OCI-LY7 (cell line): Measurements from ENCODE around the gene LCOR. TPM values are rescaled to one million over a fixed set of nuclear protein-coding genes. Genes with fewer than 3 reads are reported as not detected.
A peak's percentile ranks its signal among the peaks of the same experiment; 100 is the strongest.

Source experiments
- BruUV-seq: library from RNA; stranded (reverse); fragments of 400-500 nt; replicated peaks from 2 replicates; lab custom pipeline; 2021; lab: Mats Ljungman, UMichigan
- CTCF ChIA-PET: fragments of 300-600 bp; sonication (Branson Sonifier 250); formaldehyde crosslinking; loops from one replicate; lab custom pipeline; 2022; ENCODE audit warnings: antibody characterized with exemption; ENCODE audit not compliant: unreplicated experiment; lab: Charles Lee
- POLR2A ChIA-PET: fragments of 300-600 bp; sonication (Branson Sonifier 250); formaldehyde crosslinking; loops from one replicate; lab custom pipeline; 2022; ENCODE audit warnings: antibody characterized with exemption; lab: Charles Lee
- DNase-seq: peaks from one replicate; pipeline ENCODE4 v3.0.0-alpha.2; 2015; ENCODE audit warnings: low spot score
- H2AFZ ChIP-seq: fragments of 200-600 bp; sonication (generic), shearing (Covaris generic); 2 replicates; pipeline ENCODE4 v1.6.1; 2014; ENCODE audit warnings: mild to moderate bottlenecking, antibody characterized with exemption, low read length, moderate library complexity
- H3K27ac ChIP-seq: fragments of 200-600 bp; sonication (generic); 2 replicates; pipeline ENCODE4 v1.5.1; 2014; ENCODE audit warnings: mixed run types, low read depth, mild to moderate bottlenecking, moderate library complexity, low read length, inconsistent platforms; ENCODE audit not compliant: poor library complexity, severe bottlenecking
- H3K36me3 ChIP-seq: fragments of 200-600 bp; sonication (generic); 2 replicates; pipeline ENCODE4 v1.6.1; 2014; ENCODE audit warnings: mild to moderate bottlenecking, antibody characterized with exemption, low read length, moderate library complexity, mixed read lengths; ENCODE audit not compliant: insufficient read depth
- H3K4me1 ChIP-seq: fragments of 200-600 bp; sonication (generic); 2 replicates; pipeline ENCODE4 v1.5.1; 2014; ENCODE audit warnings: mild to moderate bottlenecking, low read length; ENCODE audit not compliant: insufficient read depth, poor library complexity, severe bottlenecking
- H3K4me2 ChIP-seq: fragments of 200-600 bp; sonication (generic); 2 replicates; pipeline ENCODE4 v1.6.1; 2014; ENCODE audit warnings: mild to moderate bottlenecking, low read length
- H3K4me3 ChIP-seq: fragments of 200-600 bp; sonication (generic); 2 replicates; pipeline ENCODE4 v1.5.1; 2014; ENCODE audit warnings: mild to moderate bottlenecking, low read depth, low read length; ENCODE audit not compliant: poor library complexity, severe bottlenecking
- H3K79me2 ChIP-seq: fragments of 200-600 bp; sonication (generic); 2 replicates; pipeline ENCODE4 v1.6.1; 2016; ENCODE audit warnings: low read depth, mild to moderate bottlenecking, low read length, moderate library complexity, mixed read lengths; ENCODE audit not compliant: insufficient read depth
- H3K9me2 ChIP-seq: fragments of 200-600 bp; sonication (generic); 2 replicates; pipeline ENCODE4 v1.6.1; 2016; ENCODE audit warnings: mild to moderate bottlenecking, low read length, mixed read lengths; ENCODE audit not compliant: insufficient read depth
- H3K9me3 ChIP-seq: fragments of 200-600 bp; sonication (generic); 2 replicates; pipeline ENCODE4 v1.6.1; 2014; ENCODE audit warnings: mild to moderate bottlenecking, mixed run types, low read length, mixed read lengths
- H4K20me1 ChIP-seq: fragments of 200-600 bp; sonication (generic); 2 replicates; pipeline ENCODE4 v1.6.1; 2014; ENCODE audit warnings: mild to moderate bottlenecking, antibody characterized with exemption, low read length, moderate library complexity, mixed read lengths; ENCODE audit not compliant: insufficient read depth
- EZH2phosphoT487 ChIP-seq: fragments of 200-600 bp; sonication (generic); IDR thresholded peaks from 2 replicates; pipeline ENCODE4 v1.6.1; 2018; ENCODE audit warnings: low read depth, borderline replicate concordance, mild to moderate bottlenecking, mixed run types, antibody characterized with exemption, low read length, moderate library complexity, mixed read lengths
- intact Hi-C: fragments of 100-400 bp; cut with micrococcal nuclease; formaldehyde crosslinking; loops from one replicate; pipeline ENCODE4 v1.10.0; 2022; ENCODE audit not compliant: unreplicated experiment
- total RNA-seq, 2 experiments: library from RNA; depleted of rRNA in 1 of 2; stranded (reverse); fragments of >200 nt in 1 of 2; shearing (Covaris generic) in 1 of 2; gene quantifications; 2 replicates each; pipeline ENCODE4 v1.2.3, GENCODE V29; 2014 to 2022
- TF ChIP-seq, protein P1 (sequence below): fragments of 200-600 bp; sonication (generic); conservative IDR thresholded peaks from 2 replicates; pipeline ENCODE4 v1.5.1; 2014; ENCODE audit warnings: mild to moderate bottlenecking, antibody characterized with exemption, low read length, moderate library complexity, mixed read lengths

Gene LCOR
- total RNA-seq, 2 experiments from 2014 or later, result 17.1 to 58.4 TPM

GRCh38 chr10:96992721-96993120 is 160.6 kb downstream of the LCOR start:
- H4K20me1 ChIP-seq, result no peaks in the 10 kb centered on the region
- intact Hi-C loops, result no loop called here
- H2AFZ ChIP-seq, result no peak overlapping the region
- no peak overlapping the region for H3K4me3 ChIP-seq
- H3K9me2 ChIP-seq, result no peaks in the 10 kb centered on the region
- CTCF ChIA-PET, result no interaction called here
- H3K4me2 ChIP-seq, result no peak overlapping the region
- H3K36me3 ChIP-seq, result no peaks in the 10 kb centered on the region
- no peaks in the 10 kb centered on the region for H3K9me3 ChIP-seq
- H3K4me1 ChIP-seq, result peaks cover 8% of the 10 kb centered on the region
- H3K27ac ChIP-seq, result no peak overlapping the region
- BruUV-seq, result no TSS peak
- TF ChIP-seq EZH2phosphoT487, result no peak
- TF ChIP-seq, protein P1, sequence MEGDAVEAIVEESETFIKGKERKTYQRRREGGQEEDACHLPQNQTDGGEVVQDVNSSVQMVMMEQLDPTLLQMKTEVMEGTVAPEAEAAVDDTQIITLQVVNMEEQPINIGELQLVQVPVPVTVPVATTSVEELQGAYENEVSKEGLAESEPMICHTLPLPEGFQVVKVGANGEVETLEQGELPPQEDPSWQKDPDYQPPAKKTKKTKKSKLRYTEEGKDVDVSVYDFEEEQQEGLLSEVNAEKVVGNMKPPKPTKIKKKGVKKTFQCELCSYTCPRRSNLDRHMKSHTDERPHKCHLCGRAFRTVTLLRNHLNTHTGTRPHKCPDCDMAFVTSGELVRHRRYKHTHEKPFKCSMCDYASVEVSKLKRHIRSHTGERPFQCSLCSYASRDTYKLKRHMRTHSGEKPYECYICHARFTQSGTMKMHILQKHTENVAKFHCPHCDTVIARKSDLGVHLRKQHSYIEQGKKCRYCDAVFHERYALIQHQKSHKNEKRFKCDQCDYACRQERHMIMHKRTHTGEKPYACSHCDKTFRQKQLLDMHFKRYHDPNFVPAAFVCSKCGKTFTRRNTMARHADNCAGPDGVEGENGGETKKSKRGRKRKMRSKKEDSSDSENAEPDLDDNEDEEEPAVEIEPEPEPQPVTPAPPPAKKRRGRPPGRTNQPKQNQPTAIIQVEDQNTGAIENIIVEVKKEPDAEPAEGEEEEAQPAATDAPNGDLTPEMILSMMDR, result no peak
- POLR2A ChIA-PET, result no interaction called here
- no peaks in the 10 kb centered on the region for H3K79me2 ChIP-seq
- peak; percentile 18 for DNase-seq

GRCh38 chr10:96995851-96996250 is 163.8 kb downstream of the LCOR start:
- H4K20me1 ChIP-seq, result no peaks in the 10 kb centered on the region
- no peak overlapping the region for H3K27ac ChIP-seq
- peaks cover 8% of the 10 kb centered on the region for H3K4me1 ChIP-seq
- CTCF ChIA-PET, result no interaction called here
- H3K9me2 ChIP-seq, result no peaks in the 10 kb centered on the region
- no peak for TF ChIP-seq EZH2phosphoT487
- TF ChIP-seq, protein P1, result no peak
- H3K79me2 ChIP-seq, result no peaks in the 10 kb centered on the region
- no peak overlapping the region for H2AFZ ChIP-seq
- no peak overlapping the region for H3K4me3 ChIP-seq
- no TSS peak for BruUV-seq
- POLR2A ChIA-PET, result interaction anchor here (0.9 to 1.0 kb wide), 2 partner anchors 10 to 13 kb away, joined by 3 to 5 read pairs; no protein-coding TSS in a partner anchor
- intact Hi-C loops, result no loop called here
- H3K36me3 ChIP-seq, result no peaks in the 10 kb centered on the region
- DNase-seq, result no peak
- H3K4me2 ChIP-seq, result no peak overlapping the region
- no peaks in the 10 kb centered on the region for H3K9me3 ChIP-seq

DNA sequence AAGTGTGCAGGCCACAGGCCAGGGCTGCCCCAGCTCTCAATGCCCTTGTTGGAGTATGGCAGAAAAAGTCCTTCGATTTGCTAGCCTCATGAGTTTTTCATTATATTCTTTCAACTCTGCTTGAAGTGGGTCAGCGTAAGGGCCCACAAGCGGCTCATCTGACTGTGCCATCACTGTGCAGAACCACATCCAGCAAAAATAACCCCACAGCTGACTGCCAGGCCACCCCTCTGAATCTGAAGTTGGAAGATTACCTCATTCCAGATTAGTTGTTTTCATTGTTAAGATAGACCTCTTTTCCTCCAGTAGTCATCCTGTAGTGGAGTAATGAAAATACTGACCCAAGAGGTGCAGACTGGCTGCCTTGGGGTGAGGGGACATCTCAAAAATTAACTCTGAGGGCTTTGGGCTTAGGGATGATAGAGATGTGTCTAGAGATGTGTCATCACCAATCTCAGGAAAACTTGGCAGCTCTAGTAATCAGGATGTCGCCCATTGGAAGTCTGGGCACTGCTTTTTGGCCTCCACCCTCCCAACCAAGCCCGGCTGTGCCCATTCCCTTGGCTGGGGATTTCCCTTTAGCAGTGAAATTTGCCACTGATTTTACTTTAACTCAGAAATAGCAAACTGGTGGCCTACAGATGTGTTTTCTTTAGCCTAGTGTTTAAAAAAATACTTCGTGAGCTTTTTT is 164.3 kb downstream of the LCOR start:
- Histone ChIP-seq H3K4me1 (peaks cover 8% of the 10 kb centered on the region), H3K36me3 (no peaks in the 10 kb centered on the region), H3K27ac (no peak overlapping the region), H4K20me1 (no peaks in the 10 kb centered on the region), H2AFZ (no peak overlapping the region), H3K9me2 (no peaks in the 10 kb centered on the region), H3K4me3 (no peak overlapping the region), H3K79me2 (no peaks in the 10 kb centered on the region), H3K4me2 (no peak overlapping the region), H3K9me3 (no peaks in the 10 kb centered on the region)
- intact Hi-C loops, result no loop called here
- ChIA-PET POLR2A (interaction anchor here (0.7 to 1.0 kb wide), 2 partner anchors 13 to 239 kb away, joined by 3 read pairs; no protein-coding TSS in a partner anchor), CTCF (no interaction called here)
- TF ChIP-seq, protein P1, result no peak
- TF ChIP-seq EZH2phosphoT487, result no peak
- no peak for DNase-seq
- no TSS peak for BruUV-seq
